HepG2 (cell line): ENCODE measurements around the gene PARD3. TPM values are rescaled to one million over a fixed set of nuclear protein-coding genes. Genes with fewer than 3 reads are reported as not detected.
A peak's percentile ranks its signal among the peaks of the same experiment; 100 is the strongest.

Source experiments
- ATAC-seq: fragments of 200-7000 bp; cut with Tn5 transposase; 3 replicates; pipeline ENCODE4 v1.9.1; 2020; ENCODE audit warnings: mild to moderate bottlenecking, moderate library complexity
- BruUV-seq: library from RNA; stranded (reverse); fragments of 400-500 nt; replicated peaks from 2 replicates; lab custom pipeline; 2021; lab: Mats Ljungman, UMichigan
- CTCF ChIA-PET: fragments of 300-600 bp; formaldehyde crosslinking; extraction: SDS; loops from one replicate; lab custom pipeline; 2021; ENCODE audit warnings: low total read pairs, inconsistent platforms, low intra/inter-chr PET ratio; lab: Yijun Ruan, JAX
- POLR2A ChIA-PET: fragments of 350-600 bp; sonication (Branson Sonifier 250); formaldehyde crosslinking; loops from one replicate; lab custom pipeline; 2020; ENCODE audit warnings: antibody characterized with exemption, inconsistent platforms; lab: Yijun Ruan, JAX
- DNase-seq: peaks from one replicate; pipeline ENCODE4 v3.0.0-alpha.2; 2015; ENCODE audit warnings: low spot score
- FAIRE-seq: peaks from 3 replicates; lab custom pipeline; 2011; peaks lifted over from hg19 to GRCh38; lab: Jason Lieb, UNC
- H2AFZ ChIP-seq: one replicate; pipeline ENCODE4 v1.6.1; 2011; ENCODE audit warnings: low read length, inconsistent platforms
- H3K27ac ChIP-seq: fragments of 300-600 bp; 3 replicates; pipeline ENCODE4 v1.8.0; 2011; ENCODE audit warnings: mixed run types, mild to moderate bottlenecking, mixed read lengths, low read length, inconsistent platforms; ENCODE audit not compliant: insufficient read depth; ENCODE audit errors: extremely low read length
- H3K27me3 ChIP-seq, 2 experiments: fragments of 200-600 bp in 1 of 2; 2 replicates in 1 of 2; 3 replicates in 1 of 2; pipeline versions ENCODE4 v1.6.0 to v1.8.0; 2011; ENCODE audit warnings: low read length in 2 of 2, mild to moderate bottlenecking in 2 of 2, moderate library complexity in 2 of 2, inconsistent platforms in 1 of 2; ENCODE audit not compliant: insufficient read depth in 2 of 2, control insufficient read depth in 1 of 2
- H3K36me3 ChIP-seq, 2 experiments: fragments of 200-600 bp in 1 of 2; replicated peaks in 1 of 2; 2 replicates in 1 of 2; 3 replicates in 1 of 2; pipeline versions ENCODE4 v1.5.1 to v1.8.0; 2011; ENCODE audit warnings: low read length in 2 of 2, inconsistent platforms in 1 of 2; ENCODE audit not compliant: insufficient read depth in 2 of 2, control insufficient read depth in 1 of 2
- H3K4me1 ChIP-seq: 2 replicates; pipeline ENCODE4 v1.5.1; 2012; ENCODE audit warnings: low read length, inconsistent platforms; ENCODE audit not compliant: insufficient read depth
- H3K4me2 ChIP-seq: 2 replicates; pipeline ENCODE4 v1.6.0; 2011; ENCODE audit warnings: low read depth, low read length, inconsistent platforms
- H3K4me3 ChIP-seq, 3 experiments: fragments of 200-600 bp in 1 of 3; sonication (generic), shearing (Covaris generic) in 1 of 3; replicated peaks in 1 of 3; 2 replicates each; pipeline ENCODE4 v1.5.1; 2011 to 2016; ENCODE audit warnings: low read length in 3 of 3, inconsistent platforms in 2 of 3, low read depth in 2 of 3, mild to moderate bottlenecking in 2 of 3, control low read depth in 1 of 3, mixed read lengths in 1 of 3; ENCODE audit not compliant: insufficient read depth in 1 of 3
- H3K79me2 ChIP-seq: one replicate; pipeline ENCODE4 v1.6.1; 2011; ENCODE audit warnings: low read length, inconsistent platforms; ENCODE audit not compliant: insufficient read depth
- H3K9ac ChIP-seq: 2 replicates; pipeline ENCODE4 v1.6.0; 2011; ENCODE audit warnings: mild to moderate bottlenecking, low read depth, low read length, inconsistent platforms; ENCODE audit not compliant: insufficient read depth
- H3K9me3 ChIP-seq: 2 replicates; pipeline ENCODE4 v1.5.1; 2012; ENCODE audit warnings: mild to moderate bottlenecking, low read length
- H4K20me1 ChIP-seq: 2 replicates; pipeline ENCODE4 v1.6.0; 2011; ENCODE audit warnings: inconsistent platforms, mild to moderate bottlenecking, low read length, moderate library complexity; ENCODE audit not compliant: insufficient read depth
- EHMT2 ChIP-seq: fragments of 200-600 bp; sonication (generic); IDR thresholded peaks from 2 replicates; pipeline ENCODE4 v1.7.0; 2017; ENCODE audit warnings: antibody characterized with exemption, low read depth, low read length, borderline replicate concordance
- ELF1 ChIP-seq: sonication (generic); formaldehyde crosslinking; IDR thresholded peaks from 2 replicates; pipeline ENCODE4 v1.4.0; 2020; ENCODE audit warnings: missing genetic modification reagents
- FOSL2 ChIP-seq: sonication (generic); formaldehyde crosslinking; IDR thresholded peaks from 2 replicates; pipeline ENCODE4 v1.4.0; 2020; ENCODE audit warnings: missing genetic modification reagents
- NCOR1 ChIP-seq: fragments of 200-600 bp; sonication (generic); IDR thresholded peaks from 2 replicates; pipeline ENCODE4 v1.7.0; 2017; ENCODE audit warnings: antibody characterized with exemption, low read length, borderline replicate concordance
- NFKB2 ChIP-seq: sonication (generic); formaldehyde crosslinking; IDR thresholded peaks from 2 replicates; pipeline ENCODE4 v1.4.0; 2020; ENCODE audit warnings: missing genetic modification reagents, borderline replicate concordance
- RXRA ChIP-seq: sonication (generic); formaldehyde crosslinking; IDR thresholded peaks from 2 replicates; pipeline ENCODE4 v1.5.1; 2020; ENCODE audit warnings: missing genetic modification reagents
- SOX5 ChIP-seq: IDR thresholded peaks from 2 replicates; pipeline ENCODE4 v1.6.1; 2016; ENCODE audit warnings: borderline replicate concordance
- SOX6 ChIP-seq, 2 experiments: fragments of 450-650 bp in 1 of 2; sonication (generic) in 1 of 2; formaldehyde crosslinking in 1 of 2; IDR thresholded peaks; 2 replicates each; pipeline versions ENCODE4 v1.4.0 to v1.6.1; 2017 to 2020; ENCODE audit warnings: antibody characterized with exemption in 1 of 2, mild to moderate bottlenecking in 1 of 2, missing genetic modification reagents in 1 of 2
- TBP ChIP-seq: sonication (generic); formaldehyde crosslinking; IDR thresholded peaks from 2 replicates; pipeline ENCODE4 v1.5.0; 2020; ENCODE audit warnings: missing genetic modification reagents
- THAP11 ChIP-seq: IDR thresholded peaks from 2 replicates; pipeline ENCODE4 v1.6.1; 2016; ENCODE audit warnings: missing biosample characterization, missing genetic modification reagents
- XRCC5 ChIP-seq: fragments of 200-400 bp; formaldehyde crosslinking; optimal IDR thresholded peaks from 2 replicates; pipeline ENCODE3; 2017; ENCODE audit warnings: mild to moderate bottlenecking, low read length
- ZEB1 ChIP-seq: IDR thresholded peaks from 2 replicates; pipeline ENCODE4 v1.6.1; 2012; ENCODE audit warnings: mild to moderate bottlenecking, low read depth, inconsistent platforms; ENCODE audit not compliant: insufficient replicate concordance
- ZFP1 ChIP-seq: IDR thresholded peaks from 2 replicates; pipeline ENCODE4 v1.6.1; 2016
- ZFP36L1 ChIP-seq: sonication (generic); formaldehyde crosslinking; IDR thresholded peaks from 2 replicates; pipeline ENCODE4 v1.8.0; 2022; ENCODE audit warnings: mild to moderate bottlenecking, missing genetic modification reagents, moderate library complexity
- ZMYM3 ChIP-seq: sonication (generic); formaldehyde crosslinking; IDR thresholded peaks from 2 replicates; pipeline ENCODE4 v1.5.1; 2020; ENCODE audit warnings: mild to moderate bottlenecking, missing genetic modification reagents
- ZNF180 ChIP-seq: sonication (generic); formaldehyde crosslinking; IDR thresholded peaks from 2 replicates; pipeline ENCODE4 v1.4.0; 2020; ENCODE audit warnings: low read depth, missing genetic modification reagents, borderline replicate concordance
- ZNF883 ChIP-seq: sonication (generic); formaldehyde crosslinking; IDR thresholded peaks from 2 replicates; pipeline ENCODE4 v1.5.1; 2020; ENCODE audit warnings: mild to moderate bottlenecking, missing genetic modification reagents; ENCODE audit errors: not compliant biosample characterization
- WGBS: methylation state at CpG from one replicate; pipeline ENCODE4 v1.1.6; 2017; ENCODE audit warnings: low lambda C conversion rate; 5-methylcytosine and 5-hydroxymethylcytosine counted together
- in situ Hi-C: cut with HindIII; loops from 2 replicates; pipeline ENCODE4 v1.10.0; 2017; ENCODE audit warnings: low pct_unique_long_range_greater_than_20kb; ENCODE audit not compliant: extremely low pct_ligation_motif_present
- intact Hi-C: fragments of 100-400 bp; cut with micrococcal nuclease; formaldehyde crosslinking; loops from one replicate; pipeline ENCODE4 v1.10.0; 2022; ENCODE audit not compliant: unreplicated experiment
- polyA plus RNA-seq, 8 experiments: library from polyadenylated mRNA; depleted of rRNA in 3 of 8; stranded (reverse) in 7 of 8; unstranded in 1 of 8; fragments of >200 nt; fragmentation: Illumina TruSeq in 4 of 8; extraction: Trizol in 4 of 8; gene quantifications; 2 replicates each; pipeline versions ENCODE4 v1.2.1 to v1.2.3, GENCODE V29; 2011 to 2016; ENCODE audit warnings: low read depth in 4 of 8, missing spikeins in 1 of 8, mixed read lengths in 1 of 8; ENCODE audit not compliant: insufficient read depth in 1 of 8
- total RNA-seq, 5 experiments: library from RNA; depleted of rRNA; stranded (reverse); fragments of >200 nt; fragmentation: Illumina TruSeq; extraction: Trizol; gene quantifications; 2 replicates each; pipeline ENCODE4 v1.2.3, GENCODE V29; 2016; ENCODE audit warnings: low read depth in 1 of 5
- TF ChIP-seq, protein P1 (sequence below): IDR thresholded peaks from 2 replicates; pipeline ENCODE4 v1.6.1; 2016; ENCODE audit warnings: mild to moderate bottlenecking
- TF ChIP-seq, protein P2 (sequence below): sonication (generic); formaldehyde crosslinking; IDR thresholded peaks from 2 replicates; pipeline ENCODE4 v1.5.0; 2020; ENCODE audit warnings: missing genetic modification reagents
- TF ChIP-seq, protein P3 (sequence below): IDR thresholded peaks from 2 replicates; pipeline ENCODE4 v1.6.1; 2016; ENCODE audit warnings: mild to moderate bottlenecking, missing biosample characterization, missing genetic modification reagents

PARD3 gene
- total and polyA plus RNA-seq, 2 of the 13 experiments (the other 11 are each of a cell fraction or from before 2014, with no cell fraction given): 40.9 to 60.0 TPM

DNA sequence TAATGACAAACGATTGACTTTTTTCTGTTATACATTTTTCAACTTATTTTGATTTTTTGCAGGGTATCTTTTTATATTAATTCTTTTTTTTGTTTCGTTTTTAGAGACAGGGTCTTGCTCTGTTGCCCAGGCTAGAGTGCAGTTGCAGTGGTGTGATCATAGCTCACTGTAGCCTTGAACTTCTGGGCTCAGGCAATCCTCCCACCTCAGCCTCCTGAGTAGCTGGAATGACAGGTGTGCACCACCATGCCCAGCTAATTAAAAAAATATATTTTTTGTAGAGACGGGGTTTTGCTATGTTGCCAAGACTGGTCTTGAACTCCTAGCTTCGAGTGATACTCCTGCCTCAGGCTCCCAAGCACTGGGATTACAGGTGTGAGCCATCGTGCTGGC is 601.3 kb downstream of the PARD3 start (continued):
- no peak for TF ChIP-seq NFKB2 (CRISPR knock-in tag)
- TF ChIP-seq EHMT2: peak; percentile 13; the same call in 1 of the 2 replicates
- 0 out of 2 replicates have a peak, but pooled peaks have one; percentile 7 for TF ChIP-seq RXRA (CRISPR knock-in tag)
- TF ChIP-seq ZMYM3 (CRISPR knock-in tag): peak; percentile 67
- TF ChIP-seq SOX5 (CRISPR knock-in tag): no peak
- peak; percentile 3 for TF ChIP-seq ZEB1
- TF ChIP-seq, protein P1, sequence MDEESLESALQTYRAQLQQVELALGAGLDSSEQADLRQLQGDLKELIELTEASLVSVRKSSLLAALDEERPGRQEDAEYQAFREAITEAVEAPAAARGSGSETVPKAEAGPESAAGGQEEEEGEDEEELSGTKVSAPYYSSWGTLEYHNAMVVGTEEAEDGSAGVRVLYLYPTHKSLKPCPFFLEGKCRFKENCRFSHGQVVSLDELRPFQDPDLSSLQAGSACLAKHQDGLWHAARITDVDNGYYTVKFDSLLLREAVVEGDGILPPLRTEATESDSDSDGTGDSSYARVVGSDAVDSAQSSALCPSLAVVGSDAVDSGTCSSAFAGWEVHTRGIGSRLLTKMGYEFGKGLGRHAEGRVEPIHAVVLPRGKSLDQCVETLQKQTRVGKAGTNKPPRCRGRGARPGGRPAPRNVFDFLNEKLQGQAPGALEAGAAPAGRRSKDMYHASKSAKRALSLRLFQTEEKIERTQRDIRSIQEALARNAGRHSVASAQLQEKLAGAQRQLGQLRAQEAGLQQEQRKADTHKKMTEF (CRISPR knock-in tag): 0 out of 2 replicates have a peak, but pooled peaks have one; percentile 12
- TF ChIP-seq ZNF883 (CRISPR knock-in tag): no peak
- TF ChIP-seq ZFP36L1 (CRISPR knock-in tag): 0 out of 2 replicates have a peak, but pooled peaks have one; percentile 4

DNA sequence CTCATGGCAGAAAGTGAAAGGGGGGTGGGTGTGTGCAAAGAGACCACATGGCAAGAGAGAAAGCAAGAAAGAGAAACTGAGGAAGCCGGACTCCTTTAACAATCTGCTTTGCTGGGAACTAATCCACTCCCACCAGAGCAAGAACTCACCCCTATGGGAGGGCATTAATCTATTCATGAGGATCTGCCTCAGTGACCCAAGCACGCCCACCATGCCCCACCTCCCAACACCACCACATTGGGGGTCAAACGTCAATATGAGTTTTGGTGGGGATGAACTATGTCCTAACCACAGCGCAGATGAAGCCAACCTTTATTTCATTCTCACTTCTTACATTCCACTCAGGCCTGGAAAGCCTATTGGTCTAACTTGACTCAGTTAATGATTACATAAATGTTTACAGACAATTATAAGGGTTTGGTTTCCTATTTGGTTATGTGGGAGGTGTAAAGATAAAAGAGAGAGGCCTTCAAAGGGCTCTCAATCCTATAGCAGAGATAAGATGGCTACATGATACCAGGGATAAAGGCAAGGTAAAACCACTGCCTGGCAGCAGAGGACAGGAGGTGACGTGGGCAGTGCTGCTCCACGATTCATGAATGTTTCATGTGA is 601.8 kb downstream of the PARD3 start:
- peak; percentile 98 for DNase-seq
- Histone ChIP-seq H2AFZ (no peak overlapping the region), H3K4me3 (no peak overlapping the region), H3K9ac (no peak overlapping the region), H3K27ac (peak overlapping the region; percentile 60), H3K4me2 (peak overlapping the region; percentile 30), H3K36me3 (no peaks in the 10 kb centered on the region; a peak in 2 of 5 replicates), H3K79me2 (no peaks in the 10 kb centered on the region), H3K4me1 (peaks cover 71% of the 10 kb centered on the region), H3K27me3 (no peaks in the 10 kb centered on the region), H3K9me3 (no peaks in the 10 kb centered on the region), H4K20me1 (no peaks in the 10 kb centered on the region)
- FAIRE-seq: peak; percentile 93
- 12% methylated on average over 6 of the region's 6 CpGs for WGBS
- ChIA-PET POLR2A (no interaction called here), CTCF (no interaction called here)
- in situ Hi-C loops: no loop called here
- peak; percentile 96 for ATAC-seq
- intact Hi-C loops: loop anchor here (2.0 kb wide), 3 partner anchors 18 to 92 kb away; no protein-coding TSS in a partner anchor
- TSS peak; percentile 27 for BruUV-seq
- TF ChIP-seq THAP11 (CRISPR knock-in tag): peak; percentile 50; the same call in 1 of the 2 replicates
- peak; percentile 94 for TF ChIP-seq SOX5 (CRISPR knock-in tag)
- no peak for TF ChIP-seq TBP (CRISPR knock-in tag)
- no peak for TF ChIP-seq ZNF180 (CRISPR knock-in tag)
- TF ChIP-seq FOSL2: peak; percentile 50; the same call in 1 of the 2 replicates
- TF ChIP-seq ZFP1 (CRISPR knock-in tag): 0 out of 2 replicates have a peak, but pooled peaks have one; percentile 56
- TF ChIP-seq, protein P2, sequence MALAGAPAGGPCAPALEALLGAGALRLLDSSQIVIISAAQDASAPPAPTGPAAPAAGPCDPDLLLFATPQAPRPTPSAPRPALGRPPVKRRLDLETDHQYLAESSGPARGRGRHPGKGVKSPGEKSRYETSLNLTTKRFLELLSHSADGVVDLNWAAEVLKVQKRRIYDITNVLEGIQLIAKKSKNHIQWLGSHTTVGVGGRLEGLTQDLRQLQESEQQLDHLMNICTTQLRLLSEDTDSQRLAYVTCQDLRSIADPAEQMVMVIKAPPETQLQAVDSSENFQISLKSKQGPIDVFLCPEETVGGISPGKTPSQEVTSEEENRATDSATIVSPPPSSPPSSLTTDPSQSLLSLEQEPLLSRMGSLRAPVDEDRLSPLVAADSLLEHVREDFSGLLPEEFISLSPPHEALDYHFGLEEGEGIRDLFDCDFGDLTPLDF (CRISPR knock-in tag): no peak
- no peak for TF ChIP-seq ELF1 (CRISPR knock-in tag)
- TF ChIP-seq NCOR1: peak; percentile 94
- no peak for TF ChIP-seq SOX6 (IDR thresholded peaks at IDR 0.05)
- TF ChIP-seq SOX6 (CRISPR knock-in tag; IDR thresholded peaks at IDR 0.05): peak; percentile 92
- no peak for TF ChIP-seq XRCC5
- TF ChIP-seq, protein P3, sequence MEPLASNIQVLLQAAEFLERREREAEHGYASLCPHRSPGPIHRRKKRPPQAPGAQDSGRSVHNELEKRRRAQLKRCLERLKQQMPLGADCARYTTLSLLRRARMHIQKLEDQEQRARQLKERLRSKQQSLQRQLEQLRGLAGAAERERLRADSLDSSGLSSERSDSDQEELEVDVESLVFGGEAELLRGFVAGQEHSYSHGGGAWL (CRISPR knock-in tag): no peak
